ENCODE data around the gene OXSM. TPM values are rescaled to one million over a fixed set of nuclear protein-coding genes. Genes with fewer than 3 reads are reported as not detected.

Gene OXSM
- total and polyA plus RNA-seq, 2 donors (not counting 1 experiment from before 2014, with no cell fraction given) = 9.9 to 14.9 TPM

- H2AFZ ChIP-seq (ENCODE audit: low read length) = no peak overlapping the region
- no peak overlapping the region for H3K9ac ChIP-seq (ENCODE audit: insufficient read depth, low read length)
- no peak overlapping the region for H3K4me2 ChIP-seq (ENCODE audit: extremely low read depth, insufficient read depth, low read length)
- H3K36me3 ChIP-seq (ENCODE audit: control insufficient read depth, insufficient read depth, low read length) = no peaks in the 10 kb centered on the region
- no peak for DNase-seq (ENCODE audit: low read depth in 2 of 2)
- TF ChIP-seq EZH2 (IDR thresholded peaks at IDR 0.05; ENCODE audit: low read length, missing control alignments) (no peak), CTCF (conservative IDR thresholded peaks at IDR 0.05 in 1 of 2, IDR thresholded peaks at IDR 0.05 in 1 of 2; ENCODE audit: low read depth in 1 of 2, low read length in 2 of 2) (no peak)
- no peaks in the 10 kb centered on the region for H3K27me3 ChIP-seq (ENCODE audit: control insufficient read depth, insufficient read depth, low read length)
- H3K9me3 ChIP-seq (ENCODE audit: control insufficient read depth, insufficient read depth, low read depth, low read length) = no peaks in the 10 kb centered on the region
- H3K79me2 ChIP-seq (ENCODE audit: control insufficient read depth, insufficient read depth, low read length) = no peaks in the 10 kb centered on the region
- H3K27ac ChIP-seq (ENCODE audit: insufficient read depth, low read length) = no peak overlapping the region
- H3K4me1 ChIP-seq (ENCODE audit: control insufficient read depth, extremely low read depth, insufficient read depth, low read length) = no peaks in the 10 kb centered on the region
- H3K4me3 ChIP-seq (replicated peaks in 1 of 4; ENCODE audit: control extremely low read depth in 1 of 4, insufficient read depth in 1 of 4, low read depth in 3 of 4, low read length in 4 of 4) = no peak overlapping the region
- no peaks in the 10 kb centered on the region for H4K20me1 ChIP-seq (ENCODE audit: control insufficient read depth, extremely low read depth, insufficient read depth, low read length)
Observed at GRCh38 chr3:25834346-25834745, 44.5 kb downstream of the OXSM start.

GRCh38 chr3:25836579-25836978 is 46.7 kb downstream of the OXSM start:
- Histone ChIP-seq H3K36me3 (ENCODE audit: control insufficient read depth, insufficient read depth, low read length) (no peaks in the 10 kb centered on the region), H3K9ac (ENCODE audit: insufficient read depth, low read length) (no peak overlapping the region), H3K79me2 (ENCODE audit: control insufficient read depth, insufficient read depth, low read length) (no peaks in the 10 kb centered on the region), H3K4me2 (ENCODE audit: extremely low read depth, insufficient read depth, low read length) (no peak overlapping the region), H2AFZ (ENCODE audit: low read length) (no peak overlapping the region), H3K9me3 (ENCODE audit: control insufficient read depth, insufficient read depth, low read depth, low read length) (no peaks in the 10 kb centered on the region), H3K4me3 (replicated peaks in 1 of 4; ENCODE audit: control extremely low read depth in 1 of 4, insufficient read depth in 1 of 4, low read depth in 3 of 4, low read length in 4 of 4) (no peak overlapping the region), H4K20me1 (ENCODE audit: control insufficient read depth, extremely low read depth, insufficient read depth, low read length) (no peaks in the 10 kb centered on the region), H3K27ac (ENCODE audit: insufficient read depth, low read length) (no peak overlapping the region), H3K4me1 (ENCODE audit: control insufficient read depth, extremely low read depth, insufficient read depth, low read length) (no peaks in the 10 kb centered on the region), H3K27me3 (ENCODE audit: control insufficient read depth, insufficient read depth, low read length) (no peaks in the 10 kb centered on the region)
- no peak for TF ChIP-seq CTCF (conservative IDR thresholded peaks at IDR 0.05 in 1 of 2, IDR thresholded peaks at IDR 0.05 in 1 of 2; ENCODE audit: low read depth in 1 of 2, low read length in 2 of 2)
- TF ChIP-seq EZH2 (IDR thresholded peaks at IDR 0.05; ENCODE audit: low read length, missing control alignments) = no peak
- DNase-seq (ENCODE audit: low read depth in 2 of 2) = no peak

GRCh38 chr3:25837038-25837437 is 47.1 kb downstream of the OXSM start:
- Histone ChIP-seq H3K27me3 (ENCODE audit: control insufficient read depth, insufficient read depth, low read length) (no peaks in the 10 kb centered on the region), H4K20me1 (ENCODE audit: control insufficient read depth, extremely low read depth, insufficient read depth, low read length) (no peaks in the 10 kb centered on the region), H3K4me2 (ENCODE audit: extremely low read depth, insufficient read depth, low read length) (no peak overlapping the region), H3K27ac (ENCODE audit: insufficient read depth, low read length) (no peak overlapping the region), H3K4me3 (replicated peaks in 1 of 4; ENCODE audit: control extremely low read depth in 1 of 4, insufficient read depth in 1 of 4, low read depth in 3 of 4, low read length in 4 of 4) (no peak overlapping the region), H3K36me3 (ENCODE audit: control insufficient read depth, insufficient read depth, low read length) (no peaks in the 10 kb centered on the region), H3K79me2 (ENCODE audit: control insufficient read depth, insufficient read depth, low read length) (no peaks in the 10 kb centered on the region), H3K4me1 (ENCODE audit: control insufficient read depth, extremely low read depth, insufficient read depth, low read length) (no peaks in the 10 kb centered on the region), H3K9me3 (ENCODE audit: control insufficient read depth, insufficient read depth, low read depth, low read length) (no peaks in the 10 kb centered on the region), H2AFZ (ENCODE audit: low read length) (no peak overlapping the region), H3K9ac (ENCODE audit: insufficient read depth, low read length) (no peak overlapping the region)
- no peak for TF ChIP-seq CTCF (conservative IDR thresholded peaks at IDR 0.05 in 1 of 2, IDR thresholded peaks at IDR 0.05 in 1 of 2; ENCODE audit: low read depth in 1 of 2, low read length in 2 of 2)
- no peak for TF ChIP-seq EZH2 (IDR thresholded peaks at IDR 0.05; ENCODE audit: low read length, missing control alignments)
- no peak for DNase-seq (ENCODE audit: low read depth in 2 of 2)

All from fibroblast of lung (primary cell).